ENCODE results near the gene PRTG. TPM values are rescaled to one million over a fixed set of nuclear protein-coding genes. Genes with fewer than 3 reads are reported as not detected.
"Not testable (repeated sequence)": the region's sequence is repeated elsewhere in the genome, so short reads cannot be mapped to it uniquely, and the experiment has no call there.

The PRTG gene
- total RNA-seq, 4 donors from 2014 or later: 1.8 to 6.8 (median 2.9) TPM

GRCh38 chr15:55698653-55699052 is 44.3 kb downstream of the PRTG start:
- no peak for TF ChIP-seq CTCF (IDR thresholded peaks at IDR 0.05)
- no peak for ATAC-seq (ENCODE audit: low FRiP score)
- no peak for DNase-seq (ENCODE audit: low spot score)

- ATAC-seq (ENCODE audit: low FRiP score) (no peak), DNase-seq (ENCODE audit: low spot score) (no peak)
- no peak for TF ChIP-seq CTCF (IDR thresholded peaks at IDR 0.05)
Measured at GRCh38 chr15:55696221-55696620, 46.7 kb downstream of the PRTG start.

- DNase-seq (ENCODE audit: low spot score) (no peak), ATAC-seq (ENCODE audit: low FRiP score) (no peak)
- TF ChIP-seq CTCF (IDR thresholded peaks at IDR 0.05): no peak
Measured at GRCh38 chr15:55695432-55695831, 47.5 kb downstream of the PRTG start.

- DNase-seq (ENCODE audit: low spot score) (no peak), ATAC-seq (ENCODE audit: low FRiP score) (no peak)
- no peak for TF ChIP-seq CTCF (IDR thresholded peaks at IDR 0.05)
Measured at GRCh38 chr15:55694652-55695150, 48.3 kb downstream of the PRTG start.

- not testable (repeated sequence) for DNase-seq (ENCODE audit: low spot score)
Measured at GRCh38 chr15:55693116-55693515, 49.8 kb downstream of the PRTG start.

GRCh38 chr15:55687792-55688191 is 55.2 kb downstream of the PRTG start:
- no peak for ATAC-seq (ENCODE audit: low FRiP score)
- DNase-seq (ENCODE audit: low spot score): no peak
- no peak for TF ChIP-seq CTCF (IDR thresholded peaks at IDR 0.05)

More at GRCh38 chr15:55693116-55693515, 49.8 kb downstream of the PRTG start:
- ATAC-seq (ENCODE audit: low FRiP score): not testable (repeated sequence)

GRCh38 chr15:55685286-55685685 is 57.7 kb downstream of the PRTG start:
- TF ChIP-seq CTCF (IDR thresholded peaks at IDR 0.05): no peak
- peak; percentile 77 for ATAC-seq (ENCODE audit: low FRiP score)
- DNase-seq (ENCODE audit: low spot score): no peak

GRCh38 chr15:55683376-55683775 is 59.6 kb downstream of the PRTG start:
- ATAC-seq (ENCODE audit: low FRiP score) (no peak), DNase-seq (ENCODE audit: low spot score) (no peak)

More at GRCh38 chr15:55683376-55683775, 59.6 kb downstream of the PRTG start:
- no peak for TF ChIP-seq CTCF (IDR thresholded peaks at IDR 0.05)

Data from omental fat pad (tissue), 4 donors.